BLaER1 (cell line): Measurements from ENCODE around the gene SASH1.

Experiments used
- H3K27ac ChIP-seq: shearing (Covaris generic); formaldehyde crosslinking; 2 replicates; pipeline ENCODE4 v1.8.1; 2022
- H3K27me3 ChIP-seq: shearing (Covaris generic); formaldehyde crosslinking; 2 replicates; pipeline ENCODE4 v1.8.1; 2022
- H3K36me3 ChIP-seq: shearing (Covaris generic); formaldehyde crosslinking; 2 replicates; pipeline ENCODE4 v1.8.1; 2022
- H3K4me1 ChIP-seq: shearing (Covaris generic); formaldehyde crosslinking; 2 replicates; pipeline ENCODE4 v1.8.1; 2022
- H3K4me2 ChIP-seq: shearing (Covaris generic); formaldehyde crosslinking; 2 replicates; pipeline ENCODE4 v1.8.1; 2022
- H3K4me3 ChIP-seq: shearing (Covaris generic); formaldehyde crosslinking; 2 replicates; pipeline ENCODE4 v1.8.1; 2022
- H3K9ac ChIP-seq: shearing (Covaris generic); formaldehyde crosslinking; 2 replicates; pipeline ENCODE4 v1.8.1; 2022
- H3K9me3 ChIP-seq: shearing (Covaris generic); formaldehyde crosslinking; 2 replicates; pipeline ENCODE4 v1.8.1; 2022
- H4K20me1 ChIP-seq: shearing (Covaris generic); formaldehyde crosslinking; 2 replicates; pipeline ENCODE4 v1.8.1; 2022
- Cebpa-rat ChIP-seq: shearing (Covaris generic); IDR thresholded peaks from 2 replicates; pipeline ENCODE4 v1.8.1; 2022

The SASH1 gene

GRCh38 chr6:148548065-148548748 lies 205.6 kb downstream of the SASH1 start:
- H3K9ac ChIP-seq: no peak overlapping the region
- no peak overlapping the region for H3K4me3 ChIP-seq
- no peak for TF ChIP-seq Cebpa-rat
- no peaks in the 10 kb centered on the region for H3K4me1 ChIP-seq
- H3K4me2 ChIP-seq: no peak overlapping the region
- H3K36me3 ChIP-seq: no peaks in the 10 kb centered on the region
- H3K9me3 ChIP-seq: no peaks in the 10 kb centered on the region
- no peaks in the 10 kb centered on the region for H3K27me3 ChIP-seq
- H4K20me1 ChIP-seq: no peaks in the 10 kb centered on the region
- H3K27ac ChIP-seq: no peak overlapping the region

GRCh38 chr6:148548749-148549140 lies 206.1 kb downstream of the SASH1 start:
- no peaks in the 10 kb centered on the region for H3K4me1 ChIP-seq
- no peaks in the 10 kb centered on the region for H3K36me3 ChIP-seq
- H3K27ac ChIP-seq: no peak overlapping the region
- 0 out of 2 replicates have a peak, but pooled peaks cover under 1% of the 10 kb centered on the region for H3K9me3 ChIP-seq
- no peak overlapping the region for H3K4me3 ChIP-seq
- H3K4me2 ChIP-seq: no peak overlapping the region
- no peaks in the 10 kb centered on the region for H3K27me3 ChIP-seq
- no peak for TF ChIP-seq Cebpa-rat
- H4K20me1 ChIP-seq: no peaks in the 10 kb centered on the region
- H3K9ac ChIP-seq: no peak overlapping the region

GRCh38 chr6:148550569-148550968 lies 207.9 kb downstream of the SASH1 start:
- no peaks in the 10 kb centered on the region for H3K4me1 ChIP-seq

GRCh38 chr6:148551226-148551625 lies 208.6 kb downstream of the SASH1 start:
- H3K4me2 ChIP-seq: no peak overlapping the region
- H3K4me3 ChIP-seq: no peak overlapping the region
- 0 out of 2 replicates have a peak, but pooled peaks cover 2% of the 10 kb centered on the region for H3K4me1 ChIP-seq
- H3K27me3 ChIP-seq: no peaks in the 10 kb centered on the region
- H3K9me3 ChIP-seq: 0 out of 2 replicates have a peak, but pooled peaks cover 4% of the 10 kb centered on the region
- no peaks in the 10 kb centered on the region for H4K20me1 ChIP-seq
- H3K27ac ChIP-seq: no peak overlapping the region
- no peak for TF ChIP-seq Cebpa-rat
- no peaks in the 10 kb centered on the region for H3K36me3 ChIP-seq
- H3K9ac ChIP-seq: no peak overlapping the region

More at GRCh38 chr6:148550569-148550968, 207.9 kb downstream of the SASH1 start:
- no peak for TF ChIP-seq Cebpa-rat
- no peaks in the 10 kb centered on the region for H3K27me3 ChIP-seq
- H3K4me2 ChIP-seq: no peak overlapping the region
- H3K9ac ChIP-seq: no peak overlapping the region
- H3K27ac ChIP-seq: no peak overlapping the region
- no peak overlapping the region for H3K4me3 ChIP-seq
- 0 out of 2 replicates have a peak, but pooled peaks cover 4% of the 10 kb centered on the region for H3K9me3 ChIP-seq
- H3K36me3 ChIP-seq: no peaks in the 10 kb centered on the region
- no peaks in the 10 kb centered on the region for H4K20me1 ChIP-seq

GRCh38 chr6:148556410-148556809 lies 213.8 kb downstream of the SASH1 start:
- TF ChIP-seq Cebpa-rat: no peak
- Histone ChIP-seq H3K36me3 (no peaks in the 10 kb centered on the region), H4K20me1 (no peaks in the 10 kb centered on the region), H3K27me3 (peaks cover 15% of the 10 kb centered on the region; the same call in 1 of the 2 replicates), H3K4me1 (peaks cover 41% of the 10 kb centered on the region), H3K27ac (no peak overlapping the region), H3K9ac (no peak overlapping the region), H3K4me2 (peak overlapping the region; percentile 80; the same call in 1 of the 2 replicates), H3K4me3 (no peak overlapping the region), H3K9me3 (peaks cover 4% of the 10 kb centered on the region; the same call in 1 of the 2 replicates)

- H3K27me3 ChIP-seq: peaks cover 15% of the 10 kb centered on the region; the same call in 1 of the 2 replicates
- peaks cover 4% of the 10 kb centered on the region; the same call in 1 of the 2 replicates for H3K9me3 ChIP-seq
- H3K36me3 ChIP-seq: no peaks in the 10 kb centered on the region
- no peak overlapping the region for H3K4me3 ChIP-seq
- peak overlapping the region; percentile 80 for H3K4me2 ChIP-seq
- H3K9ac ChIP-seq: no peak overlapping the region
- peaks cover 41% of the 10 kb centered on the region for H3K4me1 ChIP-seq
- no peak overlapping the region for H3K27ac ChIP-seq
- peak; percentile 69; the same call in 1 of the 2 replicates for TF ChIP-seq Cebpa-rat
- H4K20me1 ChIP-seq: no peaks in the 10 kb centered on the region
These were observed 215.2 kb downstream of the SASH1 start for GRCh38 chr6:148557796-148558321.

- H3K9ac ChIP-seq: peak overlapping the region; percentile 34; the same call in 1 of the 2 replicates
These were observed 217.3 kb downstream of the SASH1 start for GRCh38 chr6:148559848-148560433.

GRCh38 chr6:148561629-148562028 lies 219.0 kb downstream of the SASH1 start:
- Histone ChIP-seq H3K27me3 (peaks cover 15% of the 10 kb centered on the region; the same call in 1 of the 2 replicates), H3K4me1 (peaks cover 40% of the 10 kb centered on the region), H3K27ac (no peak overlapping the region), H3K9ac (no peak overlapping the region), H3K4me3 (no peak overlapping the region), H3K36me3 (no peaks in the 10 kb centered on the region), H4K20me1 (no peaks in the 10 kb centered on the region), H3K9me3 (no peaks in the 10 kb centered on the region; the same call in 1 of the 2 replicates), H3K4me2 (no peak overlapping the region)
- no peak for TF ChIP-seq Cebpa-rat

More at GRCh38 chr6:148559848-148560433, 217.3 kb downstream of the SASH1 start:
- H3K36me3 ChIP-seq: no peaks in the 10 kb centered on the region
- H3K27ac ChIP-seq: no peak overlapping the region
- peaks cover 15% of the 10 kb centered on the region; the same call in 1 of the 2 replicates for H3K27me3 ChIP-seq
- TF ChIP-seq Cebpa-rat: no peak
- peak overlapping the region; percentile 80 for H3K4me2 ChIP-seq
- no peaks in the 10 kb centered on the region; the same call in 1 of the 2 replicates for H3K9me3 ChIP-seq
- peak overlapping the region; percentile 57 for H3K4me3 ChIP-seq
- H3K4me1 ChIP-seq: peaks cover 41% of the 10 kb centered on the region
- H4K20me1 ChIP-seq: no peaks in the 10 kb centered on the region

GRCh38 chr6:148563066-148563465 lies 220.4 kb downstream of the SASH1 start:
- no peak overlapping the region for H3K4me3 ChIP-seq
- TF ChIP-seq Cebpa-rat: no peak
- no peaks in the 10 kb centered on the region for H4K20me1 ChIP-seq
- no peaks in the 10 kb centered on the region; the same call in 1 of the 2 replicates for H3K9me3 ChIP-seq
- H3K27me3 ChIP-seq: peaks cover 15% of the 10 kb centered on the region; the same call in 1 of the 2 replicates
- H3K36me3 ChIP-seq: no peaks in the 10 kb centered on the region
- H3K4me2 ChIP-seq: no peak overlapping the region
- no peak overlapping the region for H3K27ac ChIP-seq
- no peak overlapping the region for H3K9ac ChIP-seq
- peaks cover 25% of the 10 kb centered on the region for H3K4me1 ChIP-seq
